OCI-LY7 (cell line): ENCODE results near the gene RTN4RL2. TPM values are rescaled to one million over a fixed set of nuclear protein-coding genes. Genes with fewer than 3 reads are reported as not detected.
A peak's percentile ranks its signal among the peaks of the same experiment; 100 is the strongest.

Source experiments
- BruUV-seq: library from RNA; stranded (reverse); fragments of 400-500 nt; replicated peaks from 2 replicates; lab custom pipeline; 2021; lab: Mats Ljungman, UMichigan
- CTCF ChIA-PET: fragments of 300-600 bp; sonication (Branson Sonifier 250); formaldehyde crosslinking; loops from one replicate; lab custom pipeline; 2022; ENCODE audit warnings: antibody characterized with exemption; ENCODE audit not compliant: unreplicated experiment; lab: Charles Lee
- POLR2A ChIA-PET: fragments of 300-600 bp; sonication (Branson Sonifier 250); formaldehyde crosslinking; loops from one replicate; lab custom pipeline; 2022; ENCODE audit warnings: antibody characterized with exemption; lab: Charles Lee
- DNase-seq: peaks from one replicate; pipeline ENCODE4 v3.0.0-alpha.2; 2015; ENCODE audit warnings: low spot score
- H2AFZ ChIP-seq: fragments of 200-600 bp; sonication (generic), shearing (Covaris generic); 2 replicates; pipeline ENCODE4 v1.6.1; 2014; ENCODE audit warnings: mild to moderate bottlenecking, antibody characterized with exemption, low read length, moderate library complexity
- H3K27ac ChIP-seq: fragments of 200-600 bp; sonication (generic); 2 replicates; pipeline ENCODE4 v1.5.1; 2014; ENCODE audit warnings: mixed run types, low read depth, mild to moderate bottlenecking, moderate library complexity, low read length, inconsistent platforms; ENCODE audit not compliant: poor library complexity, severe bottlenecking
- H3K36me3 ChIP-seq: fragments of 200-600 bp; sonication (generic); 2 replicates; pipeline ENCODE4 v1.6.1; 2014; ENCODE audit warnings: mild to moderate bottlenecking, antibody characterized with exemption, low read length, moderate library complexity, mixed read lengths; ENCODE audit not compliant: insufficient read depth
- H3K4me1 ChIP-seq: fragments of 200-600 bp; sonication (generic); 2 replicates; pipeline ENCODE4 v1.5.1; 2014; ENCODE audit warnings: mild to moderate bottlenecking, low read length; ENCODE audit not compliant: insufficient read depth, poor library complexity, severe bottlenecking
- H3K4me2 ChIP-seq: fragments of 200-600 bp; sonication (generic); 2 replicates; pipeline ENCODE4 v1.6.1; 2014; ENCODE audit warnings: mild to moderate bottlenecking, low read length
- H3K4me3 ChIP-seq: fragments of 200-600 bp; sonication (generic); 2 replicates; pipeline ENCODE4 v1.5.1; 2014; ENCODE audit warnings: mild to moderate bottlenecking, low read depth, low read length; ENCODE audit not compliant: poor library complexity, severe bottlenecking
- H3K79me2 ChIP-seq: fragments of 200-600 bp; sonication (generic); 2 replicates; pipeline ENCODE4 v1.6.1; 2016; ENCODE audit warnings: low read depth, mild to moderate bottlenecking, low read length, moderate library complexity, mixed read lengths; ENCODE audit not compliant: insufficient read depth
- H3K9me2 ChIP-seq: fragments of 200-600 bp; sonication (generic); 2 replicates; pipeline ENCODE4 v1.6.1; 2016; ENCODE audit warnings: mild to moderate bottlenecking, low read length, mixed read lengths; ENCODE audit not compliant: insufficient read depth
- H3K9me3 ChIP-seq: fragments of 200-600 bp; sonication (generic); 2 replicates; pipeline ENCODE4 v1.6.1; 2014; ENCODE audit warnings: mild to moderate bottlenecking, mixed run types, low read length, mixed read lengths
- H4K20me1 ChIP-seq: fragments of 200-600 bp; sonication (generic); 2 replicates; pipeline ENCODE4 v1.6.1; 2014; ENCODE audit warnings: mild to moderate bottlenecking, antibody characterized with exemption, low read length, moderate library complexity, mixed read lengths; ENCODE audit not compliant: insufficient read depth
- CTCF ChIP-seq: fragments of 200-600 bp; sonication (generic); conservative IDR thresholded peaks from 2 replicates; pipeline ENCODE4 v1.5.1; 2014; ENCODE audit warnings: mild to moderate bottlenecking, antibody characterized with exemption, low read length, moderate library complexity, mixed read lengths
- EZH2phosphoT487 ChIP-seq: fragments of 200-600 bp; sonication (generic); IDR thresholded peaks from 2 replicates; pipeline ENCODE4 v1.6.1; 2018; ENCODE audit warnings: low read depth, borderline replicate concordance, mild to moderate bottlenecking, mixed run types, antibody characterized with exemption, low read length, moderate library complexity, mixed read lengths
- intact Hi-C: fragments of 100-400 bp; cut with micrococcal nuclease; formaldehyde crosslinking; loops from one replicate; pipeline ENCODE4 v1.10.0; 2022; ENCODE audit not compliant: unreplicated experiment
- total RNA-seq, 2 experiments: library from RNA; depleted of rRNA in 1 of 2; stranded (reverse); fragments of >200 nt in 1 of 2; shearing (Covaris generic) in 1 of 2; gene quantifications; 2 replicates each; pipeline ENCODE4 v1.2.3, GENCODE V29; 2014 to 2022

RTN4RL2 gene
- total RNA-seq, 2 experiments from 2014 or later: 0.25 to 4.2 TPM

DNA sequence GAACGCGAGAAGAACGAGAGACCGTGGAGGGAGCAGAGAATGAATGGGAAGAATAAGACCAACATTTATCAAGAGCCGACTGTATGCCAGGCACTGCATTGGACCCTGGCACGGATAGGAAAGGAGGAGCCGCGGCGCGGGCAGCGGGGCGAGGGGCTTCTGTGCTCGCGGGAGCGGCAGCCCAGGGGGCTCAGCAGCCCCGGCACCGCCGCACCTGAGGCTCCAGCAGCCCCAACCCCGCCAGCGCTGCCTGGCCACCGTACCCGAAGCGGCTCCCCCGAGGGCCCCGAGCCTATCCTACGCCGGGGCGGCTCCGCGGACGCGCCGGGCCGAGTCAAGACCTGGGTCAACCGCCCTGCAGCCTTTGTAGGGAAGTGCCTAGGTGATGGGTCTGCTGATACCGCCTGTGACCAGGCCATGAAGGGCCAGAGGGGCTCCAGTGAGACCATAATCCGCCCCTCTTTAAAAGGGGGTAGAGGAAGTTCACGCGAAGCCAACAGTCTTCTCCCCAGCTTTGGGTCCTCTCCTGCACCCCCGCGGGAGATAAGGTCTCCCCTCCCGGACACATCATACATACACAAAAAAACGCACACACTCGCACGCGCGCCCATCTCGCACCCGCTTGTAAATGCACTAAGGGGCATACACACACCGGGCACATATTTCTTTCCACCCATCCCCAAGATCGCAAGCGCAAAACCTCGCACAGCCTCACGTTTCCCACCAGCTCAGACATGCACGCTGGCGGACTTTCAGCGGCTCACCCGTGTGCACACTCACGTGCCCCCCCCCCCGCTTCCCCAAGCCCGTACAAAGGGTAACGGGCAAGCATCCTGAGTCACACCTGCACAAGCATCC, 935 bp upstream of the RTN4RL2 start:
- no peaks in the 10 kb centered on the region for H3K9me3 ChIP-seq
- H4K20me1 ChIP-seq: no peaks in the 10 kb centered on the region
- intact Hi-C loops: loop anchor here (2.0 to 10.0 kb wide), 4 partner anchors 21 to 1055 kb away; partner anchors contain the start of gene UBE2L6
- TF ChIP-seq CTCF (no peak), EZH2phosphoT487 (no peak)
- no TSS peak for BruUV-seq
- no peaks in the 10 kb centered on the region for H3K9me2 ChIP-seq
- no peaks in the 10 kb centered on the region for H3K36me3 ChIP-seq
- no peak overlapping the region for H3K27ac ChIP-seq
- no peaks in the 10 kb centered on the region for H3K79me2 ChIP-seq
- ChIA-PET POLR2A (interaction anchor here (0.6 to 1.7 kb wide), 4 partner anchors 34 to 68 kb away, joined by 3 to 7 read pairs (median 4); no protein-coding TSS in a partner anchor), CTCF (interaction anchor here (0.7 to 2.7 kb wide), 5 partner anchors 19 to 185 kb away, joined by 4 to 20 read pairs (median 6); no protein-coding TSS in a partner anchor)
- peaks cover 27% of the 10 kb centered on the region for H3K4me1 ChIP-seq
- peak; percentile 58 for DNase-seq
- peak overlapping the region; percentile 99 for H3K4me2 ChIP-seq
- H3K4me3 ChIP-seq: peak overlapping the region; percentile 69
- H2AFZ ChIP-seq: peak overlapping the region; percentile 71

DNA sequence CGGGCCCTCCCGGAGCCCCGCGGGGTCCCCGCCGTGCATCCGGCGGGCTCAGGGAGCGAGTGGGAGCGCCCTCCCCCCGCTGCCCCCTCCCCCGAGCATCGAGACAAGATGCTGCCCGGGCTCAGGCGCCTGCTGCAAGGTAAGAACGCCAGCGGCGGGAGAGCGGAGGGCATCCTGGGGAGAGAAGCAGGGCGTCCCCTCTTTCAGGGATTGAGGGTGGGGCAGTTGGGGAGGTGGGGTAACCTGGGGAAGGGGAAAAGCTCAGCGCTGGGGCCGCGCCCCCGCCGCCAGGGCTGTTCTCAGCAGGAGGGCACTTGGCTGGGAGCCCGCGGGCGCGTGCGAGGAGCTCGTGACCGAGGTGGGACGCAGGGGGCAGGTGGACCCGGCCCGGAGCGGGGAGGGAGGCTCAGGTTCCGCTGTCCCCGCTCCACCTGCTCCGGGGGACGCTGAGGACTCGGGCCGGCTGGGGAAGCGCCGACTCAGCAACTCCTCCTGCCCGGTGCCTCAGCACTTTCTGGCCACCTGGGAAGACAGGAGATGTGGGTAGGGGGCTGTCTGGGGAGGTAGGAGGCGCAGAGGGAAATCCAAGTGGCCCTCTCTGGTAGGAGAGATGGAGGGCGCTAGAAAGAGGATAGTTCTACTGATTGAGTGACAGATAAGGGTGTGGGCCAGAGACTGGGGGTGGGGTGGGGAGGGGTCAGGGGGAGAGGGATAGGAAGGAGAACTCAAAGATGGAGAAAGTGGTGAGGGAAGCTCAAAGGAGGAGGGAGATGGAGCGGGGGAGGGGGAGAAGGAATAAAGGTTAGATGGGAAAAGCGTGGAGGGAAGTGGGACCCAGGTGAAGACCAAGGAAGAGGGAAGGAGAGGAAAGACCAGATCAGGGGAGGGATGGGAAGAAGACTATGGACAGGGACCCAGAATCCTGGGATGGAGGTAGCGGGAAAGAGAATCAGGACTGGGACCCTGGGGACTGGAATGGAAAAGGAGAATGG, 726 bp downstream of the RTN4RL2 start:
- H3K27ac ChIP-seq: no peak overlapping the region
- ChIA-PET CTCF (no interaction called here), POLR2A (interaction anchor here (1.6 to 1.7 kb wide), 2 partner anchors 36 to 56 kb away, joined by 4 to 7 read pairs; no protein-coding TSS in a partner anchor)
- no peaks in the 10 kb centered on the region for H3K9me2 ChIP-seq
- peak overlapping the region; percentile 71 for H2AFZ ChIP-seq
- H4K20me1 ChIP-seq: no peaks in the 10 kb centered on the region
- H3K9me3 ChIP-seq: no peaks in the 10 kb centered on the region
- H3K4me2 ChIP-seq: peak overlapping the region; percentile 99
- BruUV-seq: no TSS peak
- no peak for DNase-seq
- TF ChIP-seq EZH2phosphoT487 (no peak), CTCF (no peak)
- intact Hi-C loops: loop anchor here (2.0 to 10.0 kb wide), 2 partner anchors 20 to 1054 kb away; no protein-coding TSS in a partner anchor
- H3K79me2 ChIP-seq: no peaks in the 10 kb centered on the region
- H3K4me3 ChIP-seq: peak overlapping the region; percentile 69
- H3K36me3 ChIP-seq: no peaks in the 10 kb centered on the region
- H3K4me1 ChIP-seq: peaks cover 27% of the 10 kb centered on the region
